Coronary artery (tissue), 2 donors: ENCODE data around the gene MTHFD1.

Source experiments
- DNase-seq: peaks from one replicate; pipeline ENCODE4 v3.0.0-alpha.2; 2017; ENCODE audit warnings: low spot score
- H3K27ac ChIP-seq, 2 donors: fragments of 200-600 bp; sonication (generic); one replicate each; pipeline ENCODE4 v1.5.1; 2016 to 2019
- H3K4me3 ChIP-seq: fragments of 200-600 bp; sonication (generic); 2 replicates; pipeline ENCODE4 v1.5.1; 2016; ENCODE audit warnings: mild to moderate bottlenecking, moderate library complexity
- CTCF ChIP-seq: fragments of 200-600 bp; sonication (generic); IDR thresholded peaks from one replicate; pipeline ENCODE4 v1.5.1; 2019; ENCODE audit warnings: antibody characterized with exemption

Gene MTHFD1

GRCh38 chr14:64417771-64418125, 29.6 kb downstream of the MTHFD1 start:
- DNase-seq = no peak
- TF ChIP-seq CTCF = no peak
- Histone ChIP-seq H3K27ac (no peak overlapping the region), H3K4me3 (no peak overlapping the region)

DNA sequence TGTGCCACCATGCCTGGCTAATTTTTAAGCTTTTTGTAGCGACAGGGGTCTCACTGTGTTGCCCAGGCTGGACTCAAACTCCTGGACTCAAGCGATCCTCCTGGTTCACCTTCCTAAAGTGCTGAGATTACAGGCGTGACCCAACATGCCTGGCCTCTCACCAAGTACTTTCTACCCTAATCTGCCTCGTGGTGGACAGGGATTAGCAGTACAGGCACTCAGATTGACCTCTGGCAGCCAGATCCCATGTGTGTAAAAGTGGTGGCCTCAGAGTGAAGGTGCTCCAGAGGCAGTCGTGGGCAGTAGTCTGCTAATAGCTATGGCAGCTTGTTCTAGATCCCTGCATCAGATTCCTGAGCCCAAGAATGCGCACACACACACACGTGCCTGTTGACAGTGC, 30.9 kb downstream of the MTHFD1 start:
- DNase-seq = no peak
- no peak for TF ChIP-seq CTCF
- no peak overlapping the region for H3K4me3 ChIP-seq
- no peak overlapping the region for H3K27ac ChIP-seq

DNA sequence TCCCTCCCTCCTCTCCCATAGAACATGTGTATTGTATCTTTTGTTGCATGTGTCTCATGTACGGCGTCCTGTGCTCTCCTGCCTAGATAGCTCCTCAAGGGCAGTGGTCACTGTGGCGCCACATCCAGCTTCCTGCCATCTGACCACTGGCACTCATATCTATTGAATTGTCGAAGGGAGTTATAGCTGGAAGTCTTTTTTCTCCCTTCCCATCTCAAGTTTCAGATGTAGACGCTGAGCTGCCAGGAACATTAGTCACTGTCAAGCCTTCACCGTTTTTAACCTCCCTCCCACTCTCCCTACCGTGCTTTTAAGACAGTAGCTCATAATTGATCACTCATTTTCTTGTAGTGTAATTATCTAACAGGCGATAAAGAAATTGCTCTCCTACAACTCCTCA, 33.0 kb downstream of the MTHFD1 start:
- TF ChIP-seq CTCF = no peak
- Histone ChIP-seq H3K4me3 (no peak overlapping the region), H3K27ac (no peak overlapping the region)
- DNase-seq = no peak

DNA sequence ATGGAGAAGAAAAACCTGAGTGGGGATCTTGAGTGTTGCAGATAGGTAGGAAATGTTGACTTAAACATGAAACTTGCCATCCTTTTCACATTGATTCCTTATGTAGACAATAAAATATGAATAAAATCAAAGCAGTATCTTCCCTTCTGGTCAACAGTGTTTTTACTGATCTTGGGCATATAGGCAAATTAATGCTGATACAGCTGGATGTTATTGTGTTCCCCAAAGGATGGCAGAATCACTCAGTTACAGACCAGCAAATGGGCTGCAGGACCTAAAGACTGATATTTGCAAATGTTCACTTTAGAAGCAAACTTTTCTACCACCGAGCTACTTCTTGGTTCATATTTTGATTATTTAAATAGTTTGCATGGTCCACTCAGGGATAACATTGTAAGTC, 33.9 kb downstream of the MTHFD1 start:
- H3K27ac ChIP-seq = no peak overlapping the region
- DNase-seq = no peak
- no peak overlapping the region for H3K4me3 ChIP-seq
- no peak for TF ChIP-seq CTCF

DNA sequence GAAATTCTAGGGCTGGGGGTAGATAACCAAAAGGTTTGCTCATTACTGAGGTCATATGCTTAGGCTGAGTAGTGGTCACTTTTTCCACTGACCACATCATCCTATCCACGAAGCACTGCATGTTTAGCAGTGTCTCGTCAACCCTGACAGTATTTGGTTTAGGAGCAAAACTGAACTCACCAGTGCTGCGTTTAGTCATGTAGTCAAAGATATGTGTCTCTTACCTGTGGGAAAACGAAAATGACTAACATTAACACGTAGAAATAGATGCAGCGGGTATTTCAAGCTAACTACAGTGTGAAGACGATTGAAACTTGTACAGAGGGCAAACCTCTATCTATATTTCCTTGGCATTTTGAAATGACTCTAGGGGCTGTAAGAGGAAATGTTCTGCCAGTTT, 34.6 kb downstream of the MTHFD1 start:
- Histone ChIP-seq H3K27ac (no peak overlapping the region), H3K4me3 (no peak overlapping the region)
- no peak for DNase-seq
- no peak for TF ChIP-seq CTCF

- H3K4me3 ChIP-seq = no peak overlapping the region
- TF ChIP-seq CTCF = no peak
- DNase-seq = no peak
- no peak overlapping the region for H3K27ac ChIP-seq
Observed at GRCh38 chr14:64423987-64424386, 35.8 kb downstream of the MTHFD1 start.

DNA sequence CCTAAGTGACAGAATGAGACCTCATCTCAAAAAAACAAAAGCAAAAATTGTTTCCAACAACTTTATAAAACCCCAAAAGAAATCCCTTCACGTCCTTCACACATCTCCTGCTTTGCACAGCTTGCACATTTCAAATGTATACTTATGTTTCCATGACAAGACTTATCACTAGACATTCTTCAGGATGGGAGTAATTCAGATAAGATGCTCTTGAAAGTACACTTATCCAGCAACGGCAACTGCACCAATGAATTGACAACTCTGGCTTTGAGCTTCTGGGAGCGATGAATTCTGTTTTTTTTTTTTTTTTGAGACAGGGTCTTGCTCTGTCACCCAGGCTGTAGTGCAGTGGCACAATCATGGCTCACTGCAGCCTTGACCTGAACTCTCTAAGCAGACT, 46.4 kb downstream of the MTHFD1 start:
- TF ChIP-seq CTCF = no peak
- no peak overlapping the region for H3K27ac ChIP-seq
- no peak overlapping the region for H3K4me3 ChIP-seq
- no peak for DNase-seq
